Activated B cell treated with CpG ODN at 0.5 μM for 24 hours (primary cell): ENCODE measurements around the gene ANKS1B. TPM values are rescaled to one million over a fixed set of nuclear protein-coding genes. Genes with fewer than 3 reads are reported as not detected.

Experiments used
- total RNA-seq: library from RNA; stranded (reverse); gene quantifications from 2 replicates; pipeline ENCODE4 v1.2.3, GENCODE V29; 2022

ANKS1B gene
- total RNA-seq, 1 donor from 2014 or later, result not detected

Other genes with a start within 250 kb of the ANKS1B start
- gene BLTP3B, start 157.9 kb upstream of the ANKS1B start, total RNA-seq, result 22.3 and 22.5 TPM in 2 replicates
- 23.5 and 27.5 TPM in 2 replicates for gene ACTR6, start 215.9 kb upstream of the ANKS1B start, total RNA-seq